KOPT-K1 (cell line): ENCODE measurements around the gene EZH1.

ENCODE experiments used
- H3K27ac ChIP-seq: fragments of 200-600 bp; sonication (generic); 2 replicates; pipeline ENCODE4 v1.5.1; 2016; ENCODE audit warnings: antibody characterized with exemption, mild to moderate bottlenecking, low read depth, low read length; ENCODE audit not compliant: poor library complexity, severe bottlenecking
- H3K36me3 ChIP-seq: fragments of 200-600 bp; sonication (generic); 2 replicates; pipeline ENCODE4 v1.5.1; 2017; ENCODE audit warnings: antibody characterized with exemption, mild to moderate bottlenecking, low read length, moderate library complexity; ENCODE audit not compliant: insufficient read depth
- H3K9me3 ChIP-seq: fragments of 200-600 bp; sonication (generic); 2 replicates; pipeline ENCODE4 v1.5.1; 2017; ENCODE audit warnings: antibody characterized with exemption, low read length, mild to moderate bottlenecking; ENCODE audit not compliant: insufficient read depth, poor library complexity, severe bottlenecking

EZH1 gene

DNA sequence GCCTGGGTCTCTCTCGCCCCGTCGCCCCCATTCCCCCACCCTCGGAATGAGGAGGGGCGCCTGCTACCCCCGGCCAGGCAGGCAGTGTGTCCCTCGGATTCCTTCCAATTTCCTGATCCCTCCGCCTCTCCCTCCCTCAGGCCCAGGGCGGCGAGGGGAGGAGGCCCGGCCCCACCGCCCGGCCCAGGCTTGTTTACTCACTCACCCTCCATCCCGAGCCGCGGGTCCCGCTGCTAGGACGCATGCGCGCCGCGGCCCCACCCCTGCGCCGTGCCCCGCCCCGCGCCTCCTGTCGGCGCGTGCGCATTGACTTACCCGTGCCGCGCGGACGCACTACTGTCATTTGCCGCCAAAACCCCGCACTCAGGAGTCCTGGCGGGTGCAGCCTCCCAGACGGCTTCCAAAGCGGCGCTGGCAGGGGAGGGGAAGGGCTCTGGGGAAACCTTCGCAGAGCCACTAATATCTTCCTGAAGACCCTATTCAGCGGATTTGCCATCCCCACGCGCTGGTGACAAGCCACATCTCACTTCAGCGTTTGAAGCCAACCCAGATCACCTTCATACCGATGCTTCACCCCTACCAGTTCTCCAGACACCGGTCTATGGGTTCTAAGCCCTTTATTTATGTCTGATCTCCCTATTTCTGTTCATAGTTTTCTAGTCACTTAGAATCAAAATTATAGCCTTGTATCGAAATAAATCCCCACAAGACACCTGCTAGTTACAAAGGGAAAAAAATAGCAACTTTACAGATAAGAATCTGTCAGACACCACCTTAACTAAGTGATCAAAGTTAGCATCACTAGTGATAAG, at the start of gene EZH1:
Gene EZH1, minus strand, starts transcription at position 235 of the 812 bp plus-strand sequence. CDS start 16,099 bp downstream, outside the sequence.
- H3K36me3 ChIP-seq: no peaks in the 10 kb centered on the region
- peaks cover 4% of the 10 kb centered on the region for H3K9me3 ChIP-seq
- peak within 1 kb of the TSS; percentile 64 for H3K27ac ChIP-seq

DNA sequence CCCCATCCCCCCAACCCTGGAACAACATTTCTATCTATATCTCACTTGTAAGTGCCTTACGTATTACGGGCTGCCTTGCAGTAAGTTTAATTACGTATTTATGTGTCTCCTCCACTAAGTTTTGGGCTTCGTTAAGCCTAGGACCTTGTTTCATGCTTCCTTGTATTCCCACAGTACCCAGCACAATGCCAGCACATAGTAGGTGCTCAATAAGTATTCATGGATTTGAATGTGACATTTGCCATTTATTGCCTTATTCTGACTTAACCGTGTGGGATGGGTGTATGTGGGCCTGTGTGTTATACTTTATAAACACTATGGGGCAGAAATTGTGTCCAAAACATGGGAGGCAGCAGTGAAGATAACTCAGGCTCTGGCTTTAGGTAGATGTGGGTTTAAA, 47.7 kb upstream of the EZH1 start:
- Histone ChIP-seq H3K9me3 (no peaks in the 10 kb centered on the region), H3K36me3 (peaks cover 10% of the 10 kb centered on the region; the same call in 1 of the 2 replicates), H3K27ac (no peak overlapping the region)

DNA sequence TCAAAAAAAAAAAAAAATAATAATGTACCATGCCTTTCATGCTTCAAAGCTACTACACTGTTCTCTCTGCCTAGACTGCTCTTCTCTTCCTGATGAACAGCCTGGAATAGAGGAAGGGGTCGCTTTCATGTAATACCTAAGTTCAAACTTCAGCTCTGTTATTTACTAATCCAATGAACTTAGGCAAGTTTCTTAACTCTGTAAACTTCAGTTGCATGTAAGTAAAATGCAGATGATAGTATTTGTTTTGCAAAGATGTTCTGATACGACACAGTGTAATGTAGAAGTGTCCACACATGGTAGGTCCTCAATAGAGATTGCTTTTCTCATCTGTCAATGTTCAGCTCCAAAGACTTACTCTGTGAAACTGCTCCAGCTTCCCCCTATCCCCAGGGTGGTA, 47.1 kb upstream of the EZH1 start:
- H3K27ac ChIP-seq: no peak overlapping the region
- no peaks in the 10 kb centered on the region for H3K9me3 ChIP-seq
- peaks cover 14% of the 10 kb centered on the region; the same call in 1 of the 2 replicates for H3K36me3 ChIP-seq

DNA sequence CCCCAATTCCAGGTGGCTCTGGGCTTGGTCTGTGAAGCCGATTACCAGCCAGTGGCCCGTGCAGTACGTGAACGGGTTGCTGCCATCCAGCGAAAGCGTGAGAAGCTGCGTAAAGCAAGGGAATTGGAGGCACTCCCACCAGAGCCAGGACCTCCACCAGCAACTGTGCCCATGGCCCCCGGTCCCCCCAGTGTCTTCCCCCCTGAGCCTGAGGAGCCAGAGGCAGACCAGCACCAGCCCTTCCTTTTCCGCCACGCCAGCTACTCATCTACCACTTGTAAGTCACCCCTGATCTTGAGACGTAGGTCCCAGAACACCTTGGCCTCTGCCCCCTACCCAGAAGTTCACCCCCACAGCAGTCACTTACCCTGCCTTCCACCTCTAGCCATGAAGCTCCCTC, 42.4 kb upstream of the EZH1 start:
- H3K36me3 ChIP-seq: peaks cover 9% of the 10 kb centered on the region; the same call in 1 of the 2 replicates
- H3K9me3 ChIP-seq: no peaks in the 10 kb centered on the region
- no peak overlapping the region for H3K27ac ChIP-seq

DNA sequence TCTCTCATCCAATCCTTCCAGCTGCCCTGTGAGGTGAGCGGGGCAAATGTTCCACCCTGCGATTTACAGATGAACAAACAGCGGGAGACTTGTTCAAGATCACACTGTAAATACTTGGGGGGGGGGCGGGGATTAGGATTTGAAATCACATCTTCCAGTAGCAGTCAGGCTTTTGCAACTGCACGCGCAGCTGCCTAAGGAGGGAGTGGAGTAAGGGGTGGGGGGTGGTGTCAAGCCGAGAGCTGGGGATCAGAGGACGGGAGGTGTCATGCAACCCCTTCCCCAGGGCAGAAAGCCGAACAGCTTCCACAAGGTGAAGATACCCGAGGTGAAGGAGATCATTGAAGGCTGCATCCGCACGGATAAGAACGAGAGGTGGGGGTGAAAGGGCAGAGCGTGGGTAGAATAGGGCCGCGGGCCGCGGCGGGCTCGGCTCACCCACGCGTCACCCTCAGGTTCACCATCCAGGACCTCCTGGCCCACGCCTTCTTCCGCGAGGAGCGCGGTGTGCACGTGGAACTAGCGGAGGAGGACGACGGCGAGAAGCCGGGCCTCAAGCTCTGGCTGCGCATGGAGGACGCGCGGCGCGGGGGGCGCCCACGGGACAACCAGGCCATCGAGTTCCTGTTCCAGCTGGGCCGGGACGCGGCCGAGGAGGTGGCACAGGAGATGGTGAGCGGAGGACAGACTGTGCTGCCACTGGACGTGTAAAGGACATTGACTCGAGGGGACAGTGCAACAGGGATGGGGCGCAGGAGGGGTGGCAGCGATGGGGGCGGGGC, 40.2 kb upstream of the EZH1 start:
- Histone ChIP-seq H3K36me3 (peaks cover 21% of the 10 kb centered on the region; the same call in 1 of the 2 replicates), H3K27ac (no peak overlapping the region), H3K9me3 (no peaks in the 10 kb centered on the region)

DNA sequence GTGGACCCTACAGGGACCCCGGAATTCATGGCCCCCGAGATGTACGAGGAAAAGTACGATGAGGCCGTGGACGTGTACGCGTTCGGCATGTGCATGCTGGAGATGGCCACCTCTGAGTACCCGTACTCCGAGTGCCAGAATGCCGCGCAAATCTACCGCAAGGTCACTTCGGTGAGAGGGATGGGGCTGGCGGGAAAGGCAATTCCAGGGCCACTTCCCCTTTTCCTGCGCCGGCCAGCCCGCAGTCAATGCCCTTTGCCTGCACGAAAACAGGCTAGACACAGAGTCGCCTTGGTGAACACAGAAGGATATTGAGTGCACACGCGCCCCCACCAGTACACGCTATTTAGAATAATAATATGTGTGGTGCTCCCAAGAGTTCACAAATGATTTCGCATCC, 39.6 kb upstream of the EZH1 start:
- H3K36me3 ChIP-seq: peaks cover 27% of the 10 kb centered on the region
- H3K9me3 ChIP-seq: no peaks in the 10 kb centered on the region
- no peak overlapping the region for H3K27ac ChIP-seq

DNA sequence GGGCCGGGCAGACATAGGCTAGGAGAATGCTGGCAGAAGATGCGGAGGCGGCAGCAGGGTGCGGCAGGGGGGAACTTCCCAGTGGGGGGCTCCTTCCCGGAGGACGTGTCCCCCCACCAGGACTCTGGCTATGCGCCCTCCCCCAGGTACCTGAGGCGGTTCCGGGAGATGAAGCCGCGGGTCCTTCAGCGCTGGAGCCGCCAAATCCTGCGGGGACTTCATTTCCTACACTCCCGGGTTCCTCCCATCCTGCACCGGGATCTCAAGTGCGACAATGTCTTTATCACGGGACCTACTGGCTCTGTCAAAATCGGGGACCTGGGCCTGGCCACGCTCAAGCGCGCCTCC, 38.9 kb upstream of the EZH1 start:
- no peak overlapping the region for H3K27ac ChIP-seq
- H3K9me3 ChIP-seq: no peaks in the 10 kb centered on the region
- H3K36me3 ChIP-seq: peaks cover 34% of the 10 kb centered on the region

DNA sequence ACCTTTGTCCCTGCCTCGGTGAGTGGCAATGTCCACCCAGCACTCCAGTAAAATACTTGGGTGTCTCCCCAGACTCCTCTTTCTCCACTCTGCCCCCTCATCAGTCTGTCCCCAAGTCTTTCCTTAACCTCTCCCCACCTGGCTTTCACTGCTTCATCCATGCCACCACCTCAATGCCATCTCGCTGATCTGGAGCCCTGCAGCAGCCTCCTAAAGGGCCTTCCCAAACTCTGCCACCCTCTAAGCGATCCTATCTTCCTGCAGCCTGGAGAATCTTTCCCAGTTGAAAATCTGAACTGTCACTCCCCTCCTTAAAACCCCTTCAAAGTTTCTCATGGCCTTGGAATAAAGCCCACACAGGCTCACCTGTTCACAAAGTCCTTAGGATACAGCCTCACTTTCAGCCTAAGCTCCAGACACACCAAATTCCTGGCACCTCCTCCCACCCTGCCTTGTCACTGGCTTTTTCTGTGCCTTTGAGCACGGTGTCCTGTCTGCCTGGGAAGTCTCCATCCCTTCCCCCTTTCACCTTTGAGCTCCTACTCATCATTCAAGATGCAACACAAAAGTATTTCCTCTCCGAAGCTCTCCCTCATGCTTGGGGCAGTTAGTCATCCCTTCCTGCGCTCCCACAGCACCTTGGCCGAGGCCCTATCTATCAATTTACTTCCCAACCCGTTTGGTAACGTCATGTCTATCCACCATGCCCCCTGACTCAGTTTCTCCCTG, 38.4 kb upstream of the EZH1 start:
- Histone ChIP-seq H3K27ac (no peak overlapping the region), H3K36me3 (peaks cover 39% of the 10 kb centered on the region), H3K9me3 (no peaks in the 10 kb centered on the region)

DNA sequence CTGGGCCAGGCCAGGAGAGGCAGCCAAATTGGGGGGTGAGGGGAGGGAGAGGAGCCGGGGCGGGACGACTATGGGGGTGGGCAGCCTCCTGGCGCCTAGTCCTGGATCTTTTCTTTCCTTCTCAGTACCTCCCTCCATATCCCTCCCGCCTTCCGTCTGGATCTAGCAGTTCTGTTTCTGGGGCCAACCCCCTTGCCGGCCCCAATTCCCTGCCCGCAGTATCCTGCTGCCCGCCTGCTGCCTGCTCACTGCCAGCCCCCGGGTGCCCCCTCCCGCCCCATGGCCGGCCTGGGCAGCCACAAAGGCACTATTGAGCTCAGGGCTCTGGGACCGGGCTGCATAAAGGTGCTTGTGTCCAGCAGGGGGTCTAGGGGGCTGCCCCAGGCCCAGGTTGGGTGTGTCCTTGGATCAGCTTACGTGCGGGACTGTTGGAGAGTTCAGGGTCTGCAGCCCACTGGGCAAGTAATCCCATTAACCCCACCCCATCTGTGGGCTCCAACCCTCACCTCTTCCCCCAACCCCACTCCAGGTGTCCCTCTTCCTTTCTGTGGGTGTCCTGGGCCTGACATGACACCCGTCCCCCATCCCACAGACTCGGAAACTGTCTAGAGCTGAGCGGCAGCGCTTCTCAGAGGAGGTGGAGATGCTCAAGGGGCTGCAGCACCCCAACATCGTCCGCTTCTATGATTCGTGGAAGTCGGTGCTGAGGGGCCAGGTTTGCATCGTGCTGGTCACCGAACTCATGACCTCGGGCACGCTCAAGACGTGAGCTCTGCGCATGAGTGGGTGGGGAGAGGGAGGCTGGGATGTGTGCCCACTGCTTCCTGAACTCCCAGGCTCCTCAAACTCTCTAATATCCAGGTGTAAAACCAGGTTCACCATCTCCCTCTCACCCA, 37.6 kb upstream of the EZH1 start:
- Histone ChIP-seq H3K36me3 (peaks cover 41% of the 10 kb centered on the region), H3K27ac (no peak overlapping the region), H3K9me3 (no peaks in the 10 kb centered on the region)

DNA sequence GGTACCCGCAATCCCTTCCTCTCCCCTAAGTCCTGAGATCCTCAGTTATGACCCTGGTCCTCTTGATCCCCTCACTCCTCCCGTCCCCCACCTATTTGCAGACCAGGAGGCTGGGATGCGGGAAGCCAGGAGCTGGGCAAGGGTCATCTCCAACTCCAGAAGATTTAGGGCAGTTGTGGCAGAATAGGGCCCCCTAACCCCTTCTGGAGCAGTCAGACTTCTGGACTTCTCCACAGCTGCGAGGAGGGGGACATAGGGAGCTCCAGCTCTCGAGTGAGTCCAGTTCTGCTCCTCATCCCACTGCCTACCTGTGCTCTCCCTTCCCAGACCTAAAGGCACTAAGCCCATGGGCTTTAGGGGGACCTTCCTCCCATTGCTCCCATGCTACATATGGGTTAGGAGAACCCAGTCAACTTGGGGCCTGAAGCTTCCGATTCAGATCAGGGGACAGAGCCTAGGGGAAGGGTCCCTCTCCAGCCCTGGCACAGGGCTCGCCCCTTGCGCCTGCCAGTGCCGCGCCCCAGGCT, 36.9 kb upstream of the EZH1 start:
- Histone ChIP-seq H3K36me3 (peaks cover 45% of the 10 kb centered on the region), H3K9me3 (no peaks in the 10 kb centered on the region), H3K27ac (no peak overlapping the region)

DNA sequence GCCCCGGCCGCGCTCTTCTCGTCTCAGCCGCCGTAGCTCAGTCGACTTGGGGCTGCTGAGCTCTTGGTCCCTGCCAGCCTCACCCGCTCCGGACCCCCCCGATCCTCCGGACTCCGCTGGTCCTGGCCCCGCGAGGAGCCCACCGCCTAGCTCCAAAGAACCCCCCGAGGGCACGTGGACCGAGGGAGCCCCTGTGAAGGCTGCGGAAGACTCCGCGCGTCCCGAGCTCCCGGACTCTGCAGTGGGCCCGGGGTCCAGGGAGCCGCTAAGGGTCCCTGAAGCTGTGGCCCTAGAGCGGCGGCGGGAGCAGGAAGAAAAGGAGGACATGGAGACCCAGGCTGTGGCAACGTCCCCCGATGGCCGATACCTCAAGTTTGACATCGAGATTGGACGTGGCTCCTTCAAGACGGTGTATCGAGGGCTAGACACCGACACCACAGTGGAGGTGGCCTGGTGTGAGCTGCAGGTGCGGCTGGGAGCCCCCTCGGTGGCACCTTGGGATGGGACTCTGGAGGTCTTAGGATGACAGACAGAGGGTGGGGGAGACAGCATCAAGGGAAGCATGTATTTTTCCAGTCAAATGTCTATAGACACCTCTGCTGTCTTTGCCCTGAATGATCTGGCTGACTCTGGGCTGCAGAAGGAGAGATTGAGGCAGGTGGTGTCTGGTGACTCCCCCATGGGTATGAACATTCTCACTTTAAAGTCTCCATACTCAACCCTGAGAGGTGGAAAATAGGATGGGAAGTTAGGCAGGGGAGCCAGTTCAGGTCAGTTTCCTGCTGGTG, 36.2 kb upstream of the EZH1 start:
- Histone ChIP-seq H3K27ac (no peak overlapping the region), H3K9me3 (no peaks in the 10 kb centered on the region), H3K36me3 (peaks cover 52% of the 10 kb centered on the region)

DNA sequence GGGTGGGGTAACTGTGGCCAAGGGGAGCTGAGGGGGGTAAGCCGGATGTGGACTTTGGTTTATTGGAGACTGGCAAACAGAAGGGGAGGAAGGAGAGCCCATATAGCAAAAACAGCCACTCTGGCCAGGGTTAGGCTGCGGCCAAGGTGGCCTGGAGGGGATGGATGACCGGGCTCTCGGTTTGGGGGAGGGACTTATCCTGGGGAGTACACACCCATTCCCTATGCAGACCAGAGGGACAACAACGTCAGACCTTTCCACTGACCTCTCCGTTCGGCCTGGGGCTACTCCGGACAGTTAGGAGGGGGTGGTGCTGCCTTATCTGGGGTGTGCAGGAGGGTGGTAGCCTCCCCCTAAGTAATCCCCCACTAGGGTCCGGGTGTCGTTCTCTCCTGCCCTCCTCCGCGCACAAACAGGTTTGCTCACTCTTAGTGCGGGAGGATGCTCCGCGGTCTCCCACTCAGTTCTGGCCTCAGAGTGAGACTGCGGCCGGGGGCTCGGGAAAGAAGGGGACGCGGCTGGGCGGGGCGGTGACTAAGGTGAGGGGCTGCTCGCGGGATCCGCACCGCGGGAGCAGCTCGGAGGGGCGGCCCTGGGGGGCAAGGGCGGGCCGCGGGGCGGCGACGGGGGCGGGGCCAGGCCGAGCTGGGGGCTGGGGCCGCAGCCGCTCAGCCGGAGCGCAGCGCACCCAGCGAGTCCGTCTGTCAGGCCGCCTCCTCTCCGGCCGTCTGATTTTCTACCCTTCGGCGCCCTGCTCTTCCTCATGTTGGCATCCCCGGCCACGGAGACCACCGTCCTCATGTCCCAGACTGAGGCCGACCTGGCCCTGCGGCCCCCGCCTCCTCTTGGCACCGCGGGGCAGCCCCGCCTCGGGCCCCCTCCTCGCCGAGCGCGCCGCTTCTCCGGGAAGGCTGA, 35.4 kb upstream of the EZH1 start, which contains the start of gene WNK4:
Gene WNK4, plus strand, starts transcription at position 675 of the 915 bp plus-strand sequence. Its CDS starts 89 bp downstream, at position 764.
- Histone ChIP-seq H3K9me3 (no peaks in the 10 kb centered on the region), H3K27ac (no peak within 1 kb of the TSS), H3K36me3 (peaks cover 60% of the 10 kb centered on the region)
